GM21717 (cell line): Measurements from ENCODE around the gene ADRB2.
A peak's percentile ranks its signal among the peaks of the same experiment; 100 is the strongest.

Experiments used
- ATAC-seq: cut with Tn5 transposase; IDR thresholded peaks from one replicate; pipeline ENCODE4 v1.9.1; 2021; ENCODE audit warnings: mild to moderate bottlenecking, moderate library complexity; ENCODE audit not compliant: unreplicated experiment

Gene ADRB2

DNA sequence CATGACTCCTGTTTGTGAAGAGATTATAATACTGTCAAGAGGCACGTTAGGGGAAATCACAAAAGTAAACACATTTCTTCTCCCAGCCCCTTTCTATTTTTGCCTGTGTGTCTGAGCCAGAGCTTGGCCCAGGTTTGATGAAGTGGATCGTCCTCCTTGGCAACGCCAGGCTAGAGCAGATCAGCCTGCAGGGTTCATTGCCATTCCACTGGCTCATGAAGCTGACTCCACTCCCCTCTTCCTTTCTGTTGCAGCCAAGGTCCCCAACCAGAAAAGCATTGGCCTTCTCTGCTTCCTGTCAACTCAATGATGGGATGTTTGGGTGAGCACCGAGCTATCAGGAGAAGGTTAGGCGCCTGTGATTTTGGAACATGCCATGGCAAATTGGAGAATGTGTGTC lies 3.3 kb downstream of the ADRB2 start:
- ATAC-seq = no peak

DNA sequence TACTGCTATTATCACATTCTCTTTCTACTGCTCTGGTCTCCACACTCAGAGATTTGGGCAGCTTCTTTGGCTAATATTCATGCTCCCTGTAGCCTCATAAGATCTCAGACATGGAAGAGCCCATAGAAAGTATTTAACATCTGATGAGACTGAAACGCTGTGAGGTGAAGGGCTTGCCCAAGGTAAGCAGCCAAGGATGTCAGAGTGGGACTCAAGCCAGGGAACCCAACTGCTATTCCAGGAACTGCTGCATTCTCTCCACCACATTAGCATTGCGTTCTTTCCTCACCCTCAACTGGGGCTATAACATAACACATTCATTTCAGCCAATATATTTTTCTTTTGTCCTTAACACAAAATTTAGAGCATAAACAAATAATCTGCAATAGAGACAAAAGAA lies 3.8 kb downstream of the ADRB2 start:
- no peak for ATAC-seq

DNA sequence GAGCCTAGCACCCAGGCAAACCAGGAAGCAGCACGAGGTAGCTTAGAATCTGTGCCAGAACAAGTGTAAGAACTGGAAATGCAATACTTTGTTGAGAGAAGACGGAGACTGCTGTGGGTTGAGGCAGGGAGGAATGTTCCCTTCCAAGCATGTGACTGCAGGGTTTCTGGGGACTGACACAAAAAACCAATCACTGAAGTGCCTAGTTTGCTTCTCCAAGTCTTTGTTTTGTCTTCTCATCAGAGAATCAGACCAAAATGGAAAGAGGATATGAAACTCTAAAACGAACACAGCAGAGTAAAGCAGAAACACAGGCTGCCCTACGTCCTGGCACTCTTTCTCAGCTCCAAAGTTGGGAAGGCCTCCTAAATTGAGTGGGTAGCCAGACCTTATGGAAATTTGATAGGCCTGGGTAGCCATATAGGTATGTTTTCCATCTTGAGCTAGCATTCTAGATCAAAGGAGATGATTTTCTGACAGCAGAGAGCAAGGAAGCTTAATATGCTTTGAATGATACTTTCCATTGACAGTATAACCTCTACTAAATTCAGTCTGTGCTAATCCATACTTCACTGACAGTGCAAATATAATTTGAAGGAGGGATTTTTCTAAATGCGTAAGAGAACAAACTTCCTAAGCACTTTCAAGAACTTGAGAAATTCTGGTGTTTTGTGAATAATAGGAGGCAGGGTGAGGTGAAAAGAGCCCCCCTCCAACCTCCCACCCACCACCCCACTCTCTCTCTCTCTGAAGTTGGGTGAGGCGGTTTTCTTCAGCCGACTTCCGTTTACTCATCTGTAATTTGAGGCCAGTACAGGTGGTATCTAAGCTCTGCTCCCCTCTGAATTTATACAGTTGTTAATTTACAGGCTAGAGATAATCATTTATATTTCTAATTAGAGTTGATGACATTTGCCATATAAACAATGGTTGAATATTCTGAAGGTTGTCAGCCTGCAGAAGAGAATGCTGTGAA lies 5.5 kb downstream of the ADRB2 start:
- peak; percentile 93 for ATAC-seq

DNA sequence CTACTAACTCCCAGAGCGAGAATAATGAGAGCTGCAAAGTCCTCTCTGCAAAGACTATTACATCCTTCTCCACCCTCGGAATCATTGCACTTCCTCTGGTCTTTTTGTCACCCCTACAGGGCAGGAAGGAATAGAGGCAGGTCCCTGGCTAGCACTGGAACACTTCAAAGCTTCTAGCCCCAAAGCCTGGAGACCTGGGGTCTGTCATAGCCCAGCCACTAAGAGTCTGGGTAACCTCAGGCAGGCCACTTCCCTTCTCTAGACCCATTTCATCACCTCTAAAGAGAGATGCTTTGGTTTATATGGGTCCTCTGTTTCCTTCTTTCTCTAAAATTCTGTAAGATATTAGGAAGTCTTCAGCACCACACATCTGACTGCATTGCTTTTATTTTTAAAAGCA lies 6.7 kb downstream of the ADRB2 start:
- ATAC-seq = no peak

DNA sequence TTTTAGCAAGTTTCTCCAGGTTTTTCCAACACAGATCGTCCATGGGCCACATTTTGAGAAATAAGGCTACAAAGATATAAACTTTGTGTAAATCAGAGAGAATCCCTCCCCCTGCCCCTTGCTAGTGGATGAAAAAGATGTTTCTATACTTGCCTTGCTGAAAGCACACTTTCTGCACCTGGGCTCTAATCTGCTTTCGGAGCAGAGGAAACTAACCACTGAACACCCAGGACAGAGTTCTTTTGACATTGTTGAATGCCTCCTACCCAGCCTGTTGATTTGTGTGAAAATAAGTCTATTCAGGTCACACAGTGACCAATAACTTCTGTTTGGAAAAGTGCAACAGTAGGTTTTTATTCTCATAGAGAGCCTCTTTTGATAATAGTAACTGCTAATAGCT lies 7.5 kb downstream of the ADRB2 start:
- no peak for ATAC-seq

DNA sequence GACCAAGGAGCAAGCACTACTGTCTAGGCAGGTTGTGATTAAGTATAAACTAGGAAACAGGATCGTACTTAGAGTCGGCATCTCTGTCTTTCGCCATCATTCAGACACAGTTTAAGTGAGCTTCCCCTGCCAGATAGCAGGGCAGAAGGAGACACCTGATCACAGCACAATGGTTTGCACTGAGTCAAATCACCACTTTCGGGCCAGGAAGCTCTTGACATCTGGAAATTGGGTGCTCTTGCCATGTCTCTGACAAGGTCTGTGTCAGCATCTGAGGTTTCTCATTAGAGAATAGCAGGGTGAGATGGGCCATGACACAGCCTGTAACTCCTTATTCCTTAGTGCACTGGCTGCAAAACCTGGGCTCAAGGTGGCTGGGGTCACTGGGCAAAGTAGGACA lies 8.3 kb downstream of the ADRB2 start:
- peak; percentile 39 for ATAC-seq

DNA sequence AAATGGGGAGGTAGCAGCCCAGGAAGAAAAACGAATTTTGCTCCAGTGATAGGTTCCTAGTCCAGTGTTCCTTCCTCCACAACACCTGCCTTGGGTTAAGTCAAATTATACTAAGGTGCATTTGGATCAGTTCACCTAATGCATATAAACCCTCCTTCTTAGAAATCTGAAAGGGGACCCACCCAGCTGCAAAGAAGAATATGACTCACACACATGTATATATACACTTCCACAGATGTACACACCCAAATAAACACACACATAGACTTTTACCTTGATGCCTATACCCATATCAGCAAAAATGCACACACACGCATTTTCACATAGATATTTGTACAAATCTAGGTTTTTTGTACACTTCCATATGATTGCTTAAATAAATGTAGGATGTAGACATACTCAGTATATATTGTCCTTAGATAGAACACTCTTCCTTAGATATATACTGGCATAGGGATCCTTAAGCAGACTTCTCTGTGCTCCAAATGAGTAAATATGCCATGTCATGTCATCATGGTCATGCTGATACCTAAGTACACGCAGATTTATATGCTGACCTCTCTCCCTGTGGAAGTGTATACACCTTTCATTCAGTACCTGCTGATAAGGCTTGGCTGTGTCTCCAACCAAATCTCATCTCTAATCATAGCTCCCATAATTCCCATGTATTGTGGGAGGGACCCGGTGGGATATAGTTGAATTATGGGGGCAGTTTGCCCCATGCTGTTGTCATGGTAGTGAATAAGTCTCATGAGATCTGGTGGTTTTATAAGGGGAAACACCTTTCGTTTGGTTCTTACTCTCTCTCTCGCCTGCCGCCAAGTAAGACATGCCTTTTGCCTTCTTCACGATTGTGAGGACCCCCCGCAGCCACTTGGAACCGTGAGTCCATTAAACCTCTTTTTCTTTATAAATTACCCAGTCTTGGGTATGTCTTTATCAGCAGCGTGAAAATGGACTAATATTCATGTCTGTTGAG lies 10.2 kb downstream of the ADRB2 start:
- no peak for ATAC-seq

DNA sequence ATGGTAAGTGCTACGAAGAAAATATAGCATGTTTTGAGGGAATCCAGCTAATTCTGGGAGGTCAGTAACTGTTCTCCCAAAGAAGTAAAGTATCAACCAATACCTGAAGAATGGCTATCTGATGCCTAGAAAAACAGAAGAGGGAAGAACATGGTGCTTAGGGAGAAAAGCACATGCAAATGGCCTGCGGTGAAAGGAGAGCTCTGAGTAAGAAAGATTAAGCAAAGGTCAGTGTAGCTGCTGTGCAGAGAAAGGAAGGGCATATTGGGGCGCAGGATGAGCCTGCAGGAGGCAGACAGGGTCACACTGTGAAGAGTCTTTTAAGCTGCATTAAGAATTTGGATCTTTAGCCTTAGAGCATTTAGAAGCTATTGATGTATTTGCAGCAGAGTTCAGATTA lies 11.0 kb downstream of the ADRB2 start:
- no peak for ATAC-seq

DNA sequence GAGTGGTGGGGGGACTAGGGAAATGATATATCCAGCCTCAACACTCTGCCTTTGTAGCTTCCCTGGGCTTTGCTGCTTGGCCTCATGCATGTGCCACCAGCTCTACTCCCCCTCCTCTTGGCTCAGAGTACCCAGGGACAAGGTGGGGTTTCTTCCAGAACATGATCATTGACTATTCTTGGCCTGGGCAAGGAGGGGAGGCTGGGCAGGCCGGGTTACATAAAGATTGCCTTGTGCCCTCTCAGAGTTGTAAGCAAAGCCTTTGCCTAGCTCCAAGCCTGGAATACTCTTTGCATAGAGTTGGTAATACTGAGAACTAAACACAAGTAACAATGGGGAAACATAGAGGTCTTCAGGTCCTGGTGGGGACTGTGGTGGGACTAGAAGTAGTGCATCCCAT lies 11.9 kb downstream of the ADRB2 start:
- ATAC-seq = no peak

DNA sequence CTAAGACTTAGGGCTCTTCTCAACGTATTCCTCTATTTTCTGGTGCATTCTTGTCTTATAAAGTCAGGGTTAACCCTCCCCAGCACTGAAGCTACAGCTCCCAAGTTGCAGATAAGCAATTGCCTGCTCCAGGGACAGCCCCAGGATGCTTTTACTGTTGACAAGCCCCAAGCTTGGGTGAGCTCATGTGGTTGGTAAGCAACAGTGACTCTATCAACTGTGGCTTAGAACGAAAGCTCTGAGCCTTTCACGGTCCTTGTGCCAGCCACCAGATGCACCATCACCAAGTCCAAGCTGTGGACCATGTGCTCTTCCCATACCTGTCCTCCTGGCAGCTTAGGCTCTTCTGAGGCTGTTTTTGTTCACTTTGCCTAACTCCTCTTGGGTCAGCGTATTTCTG lies 13.5 kb downstream of the ADRB2 start:
- no peak for ATAC-seq

DNA sequence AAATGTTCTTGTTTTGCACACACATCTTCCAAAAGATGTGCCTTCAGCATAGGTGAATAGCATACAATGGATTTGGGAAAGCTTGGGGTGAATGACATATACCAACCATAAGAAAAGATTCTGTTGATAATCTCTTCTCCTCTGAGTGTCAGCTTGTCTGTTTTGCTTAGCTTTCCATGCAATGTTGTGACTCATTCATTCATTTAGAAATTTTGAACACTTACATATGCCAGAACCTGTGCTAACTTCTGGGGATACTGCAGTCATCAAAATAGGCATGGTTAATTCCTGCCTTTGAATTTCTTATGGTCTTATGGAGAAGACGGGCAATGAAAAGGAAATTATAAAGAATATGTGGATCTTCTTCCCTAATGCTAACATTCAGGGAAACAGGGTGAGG lies 14.1 kb downstream of the ADRB2 start:
- no peak for ATAC-seq

DNA sequence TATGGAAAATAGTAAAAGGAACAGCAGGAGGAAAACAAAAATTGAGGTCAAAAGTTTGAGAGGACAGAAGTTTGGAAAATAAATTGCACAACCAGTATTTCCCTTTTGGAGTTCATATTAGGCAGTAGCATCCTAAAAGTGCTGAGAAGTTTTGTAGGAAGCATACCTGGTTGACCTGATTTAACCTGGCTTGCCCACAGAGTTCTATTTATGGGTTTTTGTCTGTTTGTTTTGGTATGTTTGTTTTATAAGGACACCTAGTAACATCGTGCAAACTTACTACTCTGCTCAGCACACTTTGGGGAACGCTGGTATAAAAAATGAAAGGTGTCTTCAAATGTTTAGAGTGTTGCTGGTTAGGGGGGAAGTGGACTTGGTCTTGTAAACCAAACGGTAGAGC lies 15.1 kb downstream of the ADRB2 start:
- no peak for ATAC-seq

DNA sequence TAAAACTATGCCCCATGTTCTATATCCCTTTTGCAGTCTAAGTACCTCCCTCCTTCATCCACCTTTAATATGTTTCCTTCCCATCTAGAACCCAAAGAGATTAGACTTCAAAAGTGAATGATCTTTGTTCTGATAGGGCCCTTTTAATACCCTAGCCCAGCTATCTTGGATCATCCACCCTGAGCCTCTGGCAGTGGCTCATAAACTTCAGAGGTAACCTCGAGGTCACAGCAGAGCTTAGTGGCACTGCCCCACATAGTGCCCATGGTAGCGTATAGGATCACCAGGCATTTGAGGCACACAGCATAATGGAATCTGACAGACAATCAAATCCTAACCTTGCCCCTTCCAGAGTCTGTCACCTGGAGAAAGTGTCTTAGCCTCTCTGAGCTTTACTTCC lies 15.8 kb downstream of the ADRB2 start:
- ATAC-seq = no peak

DNA sequence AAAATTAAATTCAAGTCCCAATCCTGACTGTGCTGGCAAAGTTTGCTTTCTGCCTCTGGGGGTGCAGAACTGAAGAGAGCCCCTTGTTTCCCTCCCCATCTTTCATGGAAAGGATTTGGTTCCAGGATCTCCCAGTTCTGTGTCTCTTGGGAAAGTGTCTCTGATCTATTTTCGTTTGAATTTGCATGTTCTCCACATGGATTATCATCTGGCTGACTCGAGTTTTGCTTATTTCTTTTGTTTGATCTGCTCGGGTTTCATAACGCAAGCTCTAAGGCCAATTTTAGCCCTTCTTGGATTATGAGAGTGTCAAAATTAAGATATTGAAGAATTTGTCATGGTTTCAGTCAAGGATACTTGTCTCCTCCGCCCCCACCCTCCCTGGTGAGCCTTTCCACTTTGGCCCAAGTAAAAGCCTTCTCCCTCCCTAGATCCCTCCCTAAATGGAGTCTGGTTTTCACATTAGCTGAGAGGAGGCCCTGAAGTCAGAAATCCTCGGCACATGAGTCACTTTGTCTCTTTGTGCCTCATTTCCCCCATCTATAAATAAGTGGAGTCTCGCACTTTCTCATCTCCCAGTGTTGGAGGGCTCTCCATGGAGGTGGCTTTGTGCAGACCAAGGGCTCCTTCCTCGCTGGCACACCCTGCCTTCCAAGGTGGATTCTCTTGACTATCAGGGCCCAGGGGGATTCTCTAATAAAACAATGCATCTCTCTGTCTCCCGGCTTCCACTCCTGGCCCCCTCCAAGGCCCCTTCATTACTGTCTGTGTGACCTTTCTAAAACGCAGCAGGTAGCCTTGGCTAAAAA lies 17.3 kb downstream of the ADRB2 start:
- no peak for ATAC-seq

DNA sequence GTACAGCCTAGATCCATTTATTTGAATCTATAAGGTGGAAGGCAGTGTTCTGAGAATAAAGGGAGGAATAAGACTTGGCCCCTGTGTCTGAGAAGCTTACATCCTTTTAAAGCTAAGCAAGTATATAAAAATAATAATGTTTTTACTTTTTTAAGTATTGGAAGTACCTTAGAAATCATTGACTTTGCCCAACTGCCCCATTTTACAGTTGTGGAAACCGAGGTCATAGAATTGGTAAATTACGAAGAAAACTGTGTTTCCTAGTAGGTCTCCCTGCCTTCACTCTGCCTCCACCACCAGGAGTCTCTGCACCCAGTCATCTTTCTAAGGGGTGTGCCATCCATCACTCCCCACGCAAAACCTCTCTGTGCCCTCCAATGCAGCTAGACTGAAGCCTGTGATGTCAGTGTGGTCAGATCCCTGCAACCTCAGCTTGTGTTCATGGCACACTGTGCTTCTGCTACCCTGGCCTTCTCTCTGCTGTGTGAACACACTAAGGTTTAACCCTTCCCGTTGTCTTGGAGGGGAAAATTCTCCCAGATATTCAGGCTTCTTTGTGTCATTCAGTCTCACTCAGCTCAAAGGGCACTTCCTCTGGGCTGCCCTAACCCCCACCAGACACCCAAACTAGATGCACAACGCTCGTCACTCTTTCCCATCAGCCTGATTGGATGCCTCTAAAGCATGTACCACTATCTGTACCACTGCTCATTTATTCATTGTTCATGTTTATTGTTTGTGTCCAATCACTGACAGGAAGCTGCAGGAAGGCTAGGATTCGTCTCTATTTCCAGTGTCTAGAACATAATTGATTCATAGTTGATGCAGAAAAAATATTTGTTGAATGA lies 18.2 kb downstream of the ADRB2 start:
- no peak for ATAC-seq

DNA sequence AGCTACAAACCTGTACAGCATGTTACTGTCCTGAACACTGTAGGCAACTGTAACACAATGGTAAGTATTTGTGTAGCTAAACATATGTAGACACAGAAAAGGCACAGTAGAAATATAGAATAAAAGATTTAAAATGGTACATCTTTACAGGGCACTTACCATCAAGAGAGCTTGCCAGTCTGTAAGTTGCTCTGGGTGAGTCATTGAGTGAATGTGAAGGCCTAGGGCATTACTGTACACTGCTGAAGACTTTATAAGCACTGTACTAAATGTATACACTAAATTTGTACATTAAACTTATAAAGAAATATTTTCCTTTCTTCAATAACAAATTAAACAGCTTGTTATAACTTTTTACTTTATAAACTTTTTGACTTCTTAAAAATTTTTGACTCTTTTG lies 20.5 kb downstream of the ADRB2 start:
- no peak for ATAC-seq

DNA sequence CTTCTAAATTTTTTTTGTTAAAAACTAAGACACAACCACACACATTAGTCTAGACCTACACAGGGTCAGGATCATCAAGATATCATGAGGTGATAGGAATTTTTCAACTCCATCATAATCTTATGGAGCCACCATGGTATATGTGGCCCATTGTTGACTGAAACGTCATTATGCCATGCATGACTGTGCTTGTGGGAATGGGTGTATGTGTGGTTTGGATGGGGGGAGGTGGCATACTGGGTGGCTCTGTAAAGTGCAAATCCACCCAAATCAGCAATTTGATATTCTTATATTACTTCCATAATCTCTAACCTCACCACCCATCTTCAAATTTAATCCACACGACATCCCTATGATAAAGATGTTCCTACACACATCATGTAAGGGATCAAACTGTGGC lies 21.0 kb downstream of the ADRB2 start:
- no peak for ATAC-seq

DNA sequence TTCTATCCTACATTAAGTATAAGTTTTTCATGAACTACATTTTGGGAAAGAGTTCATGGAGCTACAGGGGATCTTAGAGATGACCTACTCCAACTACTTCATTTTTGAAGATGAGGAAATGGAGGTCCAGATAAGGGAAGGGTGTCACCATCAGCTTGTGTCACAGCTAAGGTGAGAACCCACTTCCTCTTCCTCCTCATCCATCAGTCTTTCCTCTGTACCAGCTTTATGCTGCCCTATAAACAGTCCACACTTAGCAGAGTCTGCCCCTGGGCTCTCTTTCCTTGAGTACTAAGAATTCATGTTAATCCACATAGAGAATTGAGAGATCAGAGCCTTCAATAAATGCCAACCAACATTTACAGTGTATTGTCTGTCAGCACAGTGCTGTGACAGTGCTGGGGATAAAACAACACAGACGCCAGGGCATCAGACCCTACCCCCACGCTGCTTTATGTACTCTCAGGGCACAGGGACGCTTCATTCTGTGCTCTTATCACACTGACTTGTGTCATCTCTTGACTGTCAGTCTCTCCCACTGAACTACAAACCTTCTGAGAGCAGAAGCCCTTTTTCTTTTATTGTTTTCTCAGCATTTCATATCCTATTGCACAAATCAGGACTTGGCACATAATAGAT lies 22.1 kb downstream of the ADRB2 start:
- ATAC-seq = no peak

DNA sequence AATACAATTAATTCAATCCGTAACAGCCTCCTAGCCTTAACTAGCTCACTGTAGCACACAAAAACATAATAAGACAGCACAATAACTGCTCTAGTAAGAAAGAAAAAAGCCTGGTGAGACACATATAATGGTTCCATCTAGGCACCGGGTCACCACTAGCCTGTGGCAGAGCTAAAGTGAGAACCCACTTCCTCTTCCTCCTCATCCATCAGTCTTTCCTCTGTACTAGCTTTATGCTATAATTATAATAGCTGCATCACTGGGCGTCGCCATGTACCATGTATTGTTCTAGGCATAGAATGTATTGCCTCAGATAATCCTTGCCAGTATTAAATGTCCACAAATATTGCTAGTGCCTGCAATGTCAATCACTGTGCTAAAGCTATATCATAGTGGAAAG lies 23.1 kb downstream of the ADRB2 start:
- no peak for ATAC-seq

DNA sequence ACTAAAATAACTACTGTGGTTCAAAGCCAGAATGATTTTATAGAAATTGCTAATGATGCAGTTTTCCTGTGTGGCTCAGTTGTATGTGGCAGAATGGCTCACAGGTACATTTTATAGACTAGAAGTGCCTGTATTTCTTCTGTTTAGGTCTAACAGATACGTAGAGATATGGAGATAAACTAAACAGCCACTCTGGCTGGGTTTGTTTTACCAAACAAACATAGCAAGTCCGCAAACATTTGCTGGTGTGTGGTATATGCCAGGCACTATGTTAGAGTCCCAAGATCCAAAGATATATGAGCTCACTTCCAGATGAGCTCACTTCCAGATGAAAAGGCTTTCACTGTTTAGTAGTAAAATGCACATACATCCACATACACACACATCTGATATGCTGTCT lies 24.4 kb downstream of the ADRB2 start:
- no peak for ATAC-seq
